ENCODE results near the gene ADAMTSL4.

DNA sequence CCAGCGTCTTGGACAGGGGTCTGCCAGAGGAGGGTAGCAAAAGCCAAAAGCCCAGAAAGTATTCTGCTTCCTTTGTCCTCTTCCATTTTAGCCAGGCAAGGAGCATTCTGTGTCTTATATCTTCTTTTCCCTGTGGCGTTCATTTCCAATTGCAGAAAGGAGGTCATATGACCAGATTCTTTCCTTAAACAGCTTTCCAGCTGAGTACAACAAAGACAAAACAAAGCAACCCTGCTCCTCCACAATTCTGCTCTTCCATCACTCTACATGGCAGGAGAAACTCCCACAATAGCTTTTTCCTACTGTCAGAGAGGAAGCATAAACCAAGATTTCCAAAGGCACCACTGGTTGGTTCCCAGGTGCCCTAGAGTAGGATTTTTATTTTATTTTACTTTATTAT, 60.5 kb downstream of the ADAMTSL4 start:
- TF ChIP-seq, protein P1, sequence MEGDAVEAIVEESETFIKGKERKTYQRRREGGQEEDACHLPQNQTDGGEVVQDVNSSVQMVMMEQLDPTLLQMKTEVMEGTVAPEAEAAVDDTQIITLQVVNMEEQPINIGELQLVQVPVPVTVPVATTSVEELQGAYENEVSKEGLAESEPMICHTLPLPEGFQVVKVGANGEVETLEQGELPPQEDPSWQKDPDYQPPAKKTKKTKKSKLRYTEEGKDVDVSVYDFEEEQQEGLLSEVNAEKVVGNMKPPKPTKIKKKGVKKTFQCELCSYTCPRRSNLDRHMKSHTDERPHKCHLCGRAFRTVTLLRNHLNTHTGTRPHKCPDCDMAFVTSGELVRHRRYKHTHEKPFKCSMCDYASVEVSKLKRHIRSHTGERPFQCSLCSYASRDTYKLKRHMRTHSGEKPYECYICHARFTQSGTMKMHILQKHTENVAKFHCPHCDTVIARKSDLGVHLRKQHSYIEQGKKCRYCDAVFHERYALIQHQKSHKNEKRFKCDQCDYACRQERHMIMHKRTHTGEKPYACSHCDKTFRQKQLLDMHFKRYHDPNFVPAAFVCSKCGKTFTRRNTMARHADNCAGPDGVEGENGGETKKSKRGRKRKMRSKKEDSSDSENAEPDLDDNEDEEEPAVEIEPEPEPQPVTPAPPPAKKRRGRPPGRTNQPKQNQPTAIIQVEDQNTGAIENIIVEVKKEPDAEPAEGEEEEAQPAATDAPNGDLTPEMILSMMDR (IDR thresholded peaks at IDR 0.05), result no peak
- TF ChIP-seq ZFX (IDR thresholded peaks at IDR 0.05; ENCODE audit: borderline replicate concordance), result no peak

All from 22Rv1 (cell line).